ENCODE data around the gene GTPBP3. TPM values are rescaled to one million over a fixed set of nuclear protein-coding genes. Genes with fewer than 3 reads are reported as not detected.
"Not testable (repeated sequence)": the region's sequence is repeated elsewhere in the genome, so short reads cannot be mapped to it uniquely, and the experiment has no call there.

GTPBP3 gene
- total and polyA plus RNA-seq, 12 donors, result 8.0 to 12.8 (median 9.8) TPM

GRCh38 chr19:17293605-17294004 lies 43.7 kb upstream of the GTPBP3 start:
- H3K4me1 ChIP-seq, result peaks cover 0 to 18% (median 0%) of the 10 kb centered on the region in 9 donors
- intact Hi-C loops (cut with DNase I), result loop anchor here in 8 of 10 donors (2.0 to 10.0 kb wide), 4 partner anchors 91 to 99 kb away; partner anchors contain the start of gene CCDC194 (in 2 of the 8)
- ATAC-seq (no peak), DNase-seq (no peak)
- H3K36me3 ChIP-seq, result peaks cover 0 to 22% (median 5%) of the 10 kb centered on the region in 9 donors
- peaks cover 0 to under 1% (median 0%) of the 10 kb centered on the region in 7 donors for H3K27me3 ChIP-seq
- WGBS, 2 donors, result 82 to 90% methylated on average over 14 of the region's 14 CpGs
- H3K9me3 ChIP-seq, result peaks cover 0 to 10% (median 0%) of the 10 kb centered on the region in 11 donors
- H3K27ac ChIP-seq, result no peak overlapping the region
- H3K4me3 ChIP-seq, result no peak overlapping the region
- TF ChIP-seq CTCF (IDR thresholded peaks at IDR 0.05), result no peak

- no peaks in the 10 kb centered on the region for H3K27me3 ChIP-seq
- peaks cover 0 to 27% (median 5%) of the 10 kb centered on the region in 9 donors for H3K36me3 ChIP-seq
- H3K9me3 ChIP-seq, result peaks cover 0 to 10% (median 0%) of the 10 kb centered on the region in 11 donors
- DNase-seq (peak in 1 of 2 donors; percentile 46), ATAC-seq (peak in 2 of 8 donors; percentile 12 to 24)
- H3K4me1 ChIP-seq, result peaks cover 0 to 18% (median 0%) of the 10 kb centered on the region in 9 donors
- no peak for TF ChIP-seq CTCF (IDR thresholded peaks at IDR 0.05)
- H3K27ac ChIP-seq, result no peak overlapping the region
- intact Hi-C loops (cut with DNase I), result loop anchor here in 7 of 10 donors (5.0 to 10.0 kb wide), 3 partner anchors 91 to 98 kb away; partner anchors contain the start of gene CCDC194 (in 2 of the 7)
- 78 to 82% methylated on average over 46 to 48 of the region's 48 CpGs for WGBS, 2 donors
- H3K4me3 ChIP-seq, result no peak overlapping the region
Measured at GRCh38 chr19:17294051-17294891, 43.1 kb upstream of the GTPBP3 start.

- intact Hi-C loops (cut with DNase I), result loop anchor here in 2 of 10 donors (10.0 kb wide), 1 partner anchor 89 kb away; no protein-coding TSS in a partner anchor
- not testable (repeated sequence) for DNase-seq, ATAC-seq, H3K9me3 ChIP-seq, H3K27ac ChIP-seq, H3K27me3 ChIP-seq, H3K4me3 ChIP-seq
- H3K36me3 ChIP-seq, result peaks cover 0 to 27% (median 5%) of the 10 kb centered on the region in 9 donors
- 95% methylated on average over 6 of the region's 6 CpGs for WGBS, 2 donors
- H3K4me1 ChIP-seq, result peaks cover 0 to 15% (median 0%) of the 10 kb centered on the region in 9 donors
Measured at GRCh38 chr19:17295551-17295950, 41.8 kb upstream of the GTPBP3 start.

- no peak for ATAC-seq
- DNase-seq, result no peak
- intact Hi-C loops (cut with DNase I), result loop anchor here in 2 of 10 donors (10.0 kb wide), 1 partner anchor 89 kb away; no protein-coding TSS in a partner anchor
- 76 to 83% methylated on average over 4 of the region's 4 CpGs for WGBS, 2 donors
- H3K36me3 ChIP-seq, result peaks cover 0 to 34% (median 5%) of the 10 kb centered on the region in 9 donors
- H3K4me1 ChIP-seq, result peaks cover 0 to 15% (median 0%) of the 10 kb centered on the region in 9 donors
- no peak overlapping the region for H3K27ac ChIP-seq
- H3K27me3 ChIP-seq, result no peaks in the 10 kb centered on the region
- no peak overlapping the region for H3K4me3 ChIP-seq
- no peak for TF ChIP-seq CTCF (IDR thresholded peaks at IDR 0.05)
- peaks cover 0 to 10% (median 0%) of the 10 kb centered on the region in 11 donors for H3K9me3 ChIP-seq
Measured at GRCh38 chr19:17296273-17296672, 41.1 kb upstream of the GTPBP3 start.
